ENCODE data around the gene FNDC4.

The FNDC4 gene

GRCh38 chr2:27492557-27492956, 2.4 kb downstream of the FNDC4 start:
- TF ChIP-seq, protein P1, sequence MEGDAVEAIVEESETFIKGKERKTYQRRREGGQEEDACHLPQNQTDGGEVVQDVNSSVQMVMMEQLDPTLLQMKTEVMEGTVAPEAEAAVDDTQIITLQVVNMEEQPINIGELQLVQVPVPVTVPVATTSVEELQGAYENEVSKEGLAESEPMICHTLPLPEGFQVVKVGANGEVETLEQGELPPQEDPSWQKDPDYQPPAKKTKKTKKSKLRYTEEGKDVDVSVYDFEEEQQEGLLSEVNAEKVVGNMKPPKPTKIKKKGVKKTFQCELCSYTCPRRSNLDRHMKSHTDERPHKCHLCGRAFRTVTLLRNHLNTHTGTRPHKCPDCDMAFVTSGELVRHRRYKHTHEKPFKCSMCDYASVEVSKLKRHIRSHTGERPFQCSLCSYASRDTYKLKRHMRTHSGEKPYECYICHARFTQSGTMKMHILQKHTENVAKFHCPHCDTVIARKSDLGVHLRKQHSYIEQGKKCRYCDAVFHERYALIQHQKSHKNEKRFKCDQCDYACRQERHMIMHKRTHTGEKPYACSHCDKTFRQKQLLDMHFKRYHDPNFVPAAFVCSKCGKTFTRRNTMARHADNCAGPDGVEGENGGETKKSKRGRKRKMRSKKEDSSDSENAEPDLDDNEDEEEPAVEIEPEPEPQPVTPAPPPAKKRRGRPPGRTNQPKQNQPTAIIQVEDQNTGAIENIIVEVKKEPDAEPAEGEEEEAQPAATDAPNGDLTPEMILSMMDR (IDR thresholded peaks at IDR 0.05; ENCODE audit: low read depth, low read length), result no peak
- no peak overlapping the region for H3K4me3 ChIP-seq (ENCODE audit: low read depth, low read length)

DNA sequence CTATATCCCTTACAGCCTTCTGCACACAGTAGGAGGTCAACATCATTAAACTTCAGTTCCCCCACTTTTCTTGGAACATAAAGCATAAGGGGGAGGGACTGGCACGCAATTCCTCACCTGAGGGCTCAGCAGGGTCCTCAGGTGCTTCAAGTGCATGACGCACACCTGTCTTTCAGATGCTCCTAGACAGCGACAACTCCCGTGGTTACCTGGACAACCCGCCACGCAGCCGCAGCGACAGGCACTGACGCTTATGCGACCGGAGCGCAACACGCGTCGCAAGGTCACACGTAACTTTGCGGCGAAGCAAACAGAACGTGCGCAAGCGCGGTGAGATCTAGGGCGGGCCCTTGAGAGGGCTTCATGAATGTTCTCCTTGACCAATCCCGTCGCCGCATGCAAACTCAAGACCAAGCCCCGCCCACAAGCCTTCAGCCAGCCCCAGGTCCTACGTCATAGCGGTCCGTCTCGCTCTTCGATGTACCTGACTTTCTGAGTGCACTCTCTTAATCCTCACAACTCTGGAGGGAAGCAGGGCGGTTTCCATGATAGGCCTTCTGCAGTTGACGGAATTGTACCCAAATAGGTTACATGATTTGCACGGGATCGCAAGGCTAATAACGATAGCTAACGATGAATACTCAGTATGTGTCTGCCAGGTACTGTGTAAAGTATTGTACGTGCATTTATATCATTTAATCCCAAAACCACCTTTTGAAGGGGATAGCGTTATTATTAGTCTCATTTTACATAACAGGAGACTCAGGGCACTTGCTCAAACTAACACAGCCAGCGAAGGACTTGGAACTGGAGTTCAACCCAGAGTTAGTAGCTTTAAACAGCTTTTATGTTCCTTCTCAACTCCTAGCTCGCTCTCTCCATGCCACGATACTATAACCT, 5.3 kb downstream of the FNDC4 start, which contains the start of gene IFT172:
Gene IFT172, minus strand, starts transcription at position 246 of the 900 bp plus-strand sequence. Its CDS starts 90 bp downstream, at position 156.
- TF ChIP-seq, protein P1 (IDR thresholded peaks at IDR 0.05; ENCODE audit: low read depth, low read length), result no peak
- peak within 1 kb of the TSS; percentile 90 for H3K4me3 ChIP-seq (ENCODE audit: low read depth, low read length)

DNA sequence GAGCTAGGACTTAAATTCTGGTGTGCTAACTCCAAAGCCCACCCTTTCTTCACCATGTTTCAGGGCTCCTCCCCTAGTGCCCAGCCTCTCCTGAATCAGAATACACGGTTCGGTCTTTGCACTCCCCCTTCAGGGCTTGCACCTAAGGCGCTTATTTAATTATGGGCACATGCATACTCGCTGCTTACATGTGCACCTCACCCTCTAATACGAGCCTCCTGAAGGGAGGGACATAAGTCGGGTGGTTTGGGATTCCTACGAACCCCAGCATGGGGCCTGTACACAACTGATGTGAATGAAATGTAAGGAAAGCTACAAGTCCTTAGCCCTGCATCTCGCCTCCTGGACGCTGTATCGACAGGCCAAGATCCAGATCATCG, 5.9 kb downstream of the FNDC4 start:
- TF ChIP-seq, protein P1 (IDR thresholded peaks at IDR 0.05; ENCODE audit: low read depth, low read length), result no peak
- H3K4me3 ChIP-seq (ENCODE audit: low read depth, low read length), result peak overlapping the region; percentile 90

GRCh38 chr2:27485496-27485895, 9.5 kb downstream of the FNDC4 start:
- TF ChIP-seq, protein P1 (IDR thresholded peaks at IDR 0.05; ENCODE audit: low read depth, low read length), result no peak
- no peak overlapping the region for H3K4me3 ChIP-seq (ENCODE audit: low read depth, low read length)

- TF ChIP-seq, protein P1 (IDR thresholded peaks at IDR 0.05; ENCODE audit: low read depth, low read length), result no peak
- H3K4me3 ChIP-seq (ENCODE audit: low read depth, low read length), result no peak overlapping the region
Measured at GRCh38 chr2:27471961-27472360, 23.0 kb downstream of the FNDC4 start.

DNA sequence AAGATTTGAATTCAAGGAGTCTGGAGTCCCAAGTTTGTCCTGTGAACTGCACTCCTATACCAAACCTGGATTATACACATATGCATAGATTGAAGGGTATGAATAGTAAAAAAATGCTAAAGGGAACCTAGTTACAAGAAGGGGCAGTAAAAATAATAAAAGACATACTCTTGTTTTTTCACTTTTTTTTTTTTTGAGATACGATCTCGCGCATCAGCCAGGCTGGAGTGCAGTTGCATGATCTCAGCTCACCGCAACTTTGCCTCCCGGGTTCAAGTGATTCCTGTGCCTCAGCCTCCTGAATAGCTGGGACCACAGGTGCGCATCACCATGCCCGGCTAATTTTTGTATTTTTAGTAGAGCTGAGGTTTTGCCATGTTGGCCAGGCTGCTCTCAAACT, 30.6 kb downstream of the FNDC4 start:
- no peak overlapping the region for H3K4me3 ChIP-seq (ENCODE audit: low read depth, low read length)
- TF ChIP-seq, protein P1 (IDR thresholded peaks at IDR 0.05; ENCODE audit: low read depth, low read length), result no peak

GRCh38 chr2:27461118-27461517, 33.9 kb downstream of the FNDC4 start:
- no peak overlapping the region for H3K4me3 ChIP-seq (ENCODE audit: low read depth, low read length)
- TF ChIP-seq, protein P1 (IDR thresholded peaks at IDR 0.05; ENCODE audit: low read depth, low read length), result no peak

Data from WI38 (cell line).